Measurements from ENCODE around the gene ZNF106. TPM values are rescaled to one million over a fixed set of nuclear protein-coding genes. Genes with fewer than 3 reads are reported as not detected.

Gene ZNF106
- total RNA-seq, 4 donors from 2014 or later: 109 to 166 (median 156) TPM

DNA sequence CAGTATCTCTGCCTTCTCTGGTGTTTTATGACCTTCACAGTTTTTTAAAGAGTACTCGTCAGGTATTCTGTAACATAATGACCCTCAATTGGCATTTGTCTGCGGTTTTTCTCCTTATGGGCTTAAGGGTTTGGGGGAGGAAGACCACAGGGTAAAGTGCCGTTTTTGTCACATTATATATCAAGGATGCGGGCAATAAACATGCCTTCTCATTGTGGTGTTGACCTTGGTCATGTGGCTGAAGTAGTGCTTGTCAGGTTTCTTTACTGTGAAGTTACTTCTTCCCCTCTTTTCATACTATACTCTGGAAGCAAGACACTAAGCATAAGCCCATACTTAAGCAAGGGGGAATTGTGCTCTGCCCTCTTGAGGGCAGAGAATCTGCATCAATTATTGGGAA, 115.0 kb downstream of the ZNF106 start:
- TF ChIP-seq, protein P1, sequence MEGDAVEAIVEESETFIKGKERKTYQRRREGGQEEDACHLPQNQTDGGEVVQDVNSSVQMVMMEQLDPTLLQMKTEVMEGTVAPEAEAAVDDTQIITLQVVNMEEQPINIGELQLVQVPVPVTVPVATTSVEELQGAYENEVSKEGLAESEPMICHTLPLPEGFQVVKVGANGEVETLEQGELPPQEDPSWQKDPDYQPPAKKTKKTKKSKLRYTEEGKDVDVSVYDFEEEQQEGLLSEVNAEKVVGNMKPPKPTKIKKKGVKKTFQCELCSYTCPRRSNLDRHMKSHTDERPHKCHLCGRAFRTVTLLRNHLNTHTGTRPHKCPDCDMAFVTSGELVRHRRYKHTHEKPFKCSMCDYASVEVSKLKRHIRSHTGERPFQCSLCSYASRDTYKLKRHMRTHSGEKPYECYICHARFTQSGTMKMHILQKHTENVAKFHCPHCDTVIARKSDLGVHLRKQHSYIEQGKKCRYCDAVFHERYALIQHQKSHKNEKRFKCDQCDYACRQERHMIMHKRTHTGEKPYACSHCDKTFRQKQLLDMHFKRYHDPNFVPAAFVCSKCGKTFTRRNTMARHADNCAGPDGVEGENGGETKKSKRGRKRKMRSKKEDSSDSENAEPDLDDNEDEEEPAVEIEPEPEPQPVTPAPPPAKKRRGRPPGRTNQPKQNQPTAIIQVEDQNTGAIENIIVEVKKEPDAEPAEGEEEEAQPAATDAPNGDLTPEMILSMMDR (IDR thresholded peaks at IDR 0.05; ENCODE audit: low read depth): no peak

DNA sequence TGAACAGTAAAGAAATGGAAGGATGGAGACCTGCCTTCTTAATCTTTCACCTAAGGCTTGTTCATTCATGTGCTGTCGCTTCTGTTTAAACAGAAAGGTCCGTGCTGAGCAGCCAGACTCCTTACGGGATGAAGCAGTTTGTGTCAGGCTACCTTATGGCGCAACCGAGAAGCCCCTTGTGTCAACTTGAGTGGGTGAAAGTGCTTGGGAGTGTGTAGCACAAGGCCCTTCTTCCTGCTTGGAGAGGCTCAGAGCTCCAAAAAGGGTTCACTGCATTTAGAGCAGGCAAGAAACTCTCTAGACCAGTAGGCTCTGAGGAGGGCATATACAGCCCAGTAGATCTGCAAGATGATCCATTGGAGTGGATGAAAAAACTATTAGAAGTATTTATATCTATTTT, 115.7 kb downstream of the ZNF106 start:
- TF ChIP-seq, protein P1 (IDR thresholded peaks at IDR 0.05; ENCODE audit: low read depth): no peak

- TF ChIP-seq, protein P1 (IDR thresholded peaks at IDR 0.05; ENCODE audit: low read depth): no peak
Observed at GRCh38 chr15:42374810-42375209, 116.1 kb downstream of the ZNF106 start.

GRCh38 chr15:42373936-42374335, 117.0 kb downstream of the ZNF106 start:
- TF ChIP-seq, protein P1 (IDR thresholded peaks at IDR 0.05; ENCODE audit: low read depth): no peak

DNA sequence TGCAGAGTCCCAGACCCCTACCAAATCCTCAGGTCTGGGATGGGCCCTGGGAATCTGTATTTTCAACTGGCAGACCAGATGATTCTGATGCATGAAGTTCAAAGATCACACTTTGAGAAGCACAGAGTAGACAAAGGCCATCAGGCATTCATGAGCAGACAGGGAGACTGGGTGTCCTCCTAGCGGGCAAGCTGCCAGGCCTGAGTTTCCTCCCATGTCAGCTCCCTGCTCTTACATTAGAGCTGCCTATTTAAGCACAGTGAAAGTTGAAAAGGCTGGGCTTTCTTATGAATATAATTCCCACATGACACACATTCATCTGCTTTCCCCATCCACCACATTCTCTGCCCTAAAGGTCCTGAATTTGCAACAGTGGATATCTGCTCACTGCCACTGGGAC, 117.7 kb downstream of the ZNF106 start:
- TF ChIP-seq, protein P1 (IDR thresholded peaks at IDR 0.05; ENCODE audit: low read depth): no peak

DNA sequence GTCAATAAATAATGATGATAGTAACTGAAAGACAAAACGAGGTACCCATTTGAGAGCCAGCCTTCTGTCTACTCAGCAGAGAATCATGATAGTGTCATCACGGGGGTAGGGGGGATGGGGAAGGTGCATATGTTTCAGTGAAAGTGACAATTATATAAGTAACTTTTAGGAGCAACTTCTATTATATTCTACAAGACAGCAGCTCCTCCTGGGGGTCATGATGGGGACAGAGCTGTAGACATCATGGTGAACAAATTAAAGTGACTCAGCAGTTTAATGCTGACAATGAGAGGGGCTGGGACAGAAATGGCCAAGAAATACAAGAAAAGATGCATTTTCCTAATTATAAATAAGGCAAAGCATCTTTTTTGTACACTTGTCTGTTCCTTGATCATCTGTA, 119.8 kb downstream of the ZNF106 start:
- TF ChIP-seq, protein P1 (IDR thresholded peaks at IDR 0.05; ENCODE audit: low read depth): no peak

DNA sequence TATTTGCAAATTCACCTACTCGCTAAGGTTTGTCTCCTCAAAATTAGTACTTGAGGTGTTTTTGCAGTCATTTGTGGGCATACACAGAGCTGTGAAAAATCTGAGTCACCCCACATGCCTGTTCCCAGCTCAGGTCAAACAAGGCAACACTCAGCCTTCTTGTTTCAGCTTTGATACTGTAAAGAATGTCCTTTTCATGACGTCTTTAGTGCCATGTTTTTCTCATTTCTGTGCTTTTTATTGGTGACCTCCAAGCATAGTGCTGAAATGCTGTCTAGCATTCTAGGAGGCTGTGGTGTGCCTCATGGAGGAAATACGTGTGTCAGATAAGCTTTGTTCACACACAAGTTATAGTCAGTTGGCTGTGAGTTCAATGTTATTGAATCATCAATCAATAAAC, 122.8 kb downstream of the ZNF106 start:
- TF ChIP-seq, protein P1 (IDR thresholded peaks at IDR 0.05; ENCODE audit: low read depth): no peak
